WTC11 (cell line): ENCODE measurements around the gene KCTD21. TPM values are rescaled to one million over a fixed set of nuclear protein-coding genes. Genes with fewer than 3 reads are reported as not detected.

ENCODE experiments used
- ATAC-seq: fragments of 200-7000 bp; cut with Tn5 transposase; 2 replicates; pipeline ENCODE4 v1.10.0; 2021; ENCODE audit warnings: mild to moderate bottlenecking, moderate library complexity
- CTCF ChIA-PET: fragments of 300-600 bp; sonication (Branson Sonifier 250); formaldehyde crosslinking; loops from one replicate; lab custom pipeline; 2021; ENCODE audit warnings: antibody characterized with exemption; lab: Charles Lee
- POLR2A ChIA-PET: fragments of 350-600 bp; sonication (Branson Sonifier 250); formaldehyde crosslinking; loops from one replicate; lab custom pipeline; 2021; ENCODE audit warnings: antibody characterized with exemption; lab: Charles Lee
- DNase-seq: peaks from one replicate; pipeline ENCODE4 v3.0.0; 2021; ENCODE audit warnings: low spot score
- H3K27ac Mint-ChIP-seq: 2 replicates; pipeline ENCODE4 v1.8.0; 2021; ENCODE audit warnings: mixed read lengths
- H3K27me3 Mint-ChIP-seq: 2 replicates; pipeline ENCODE4 v1.8.0; 2021; ENCODE audit warnings: low read depth, mild to moderate bottlenecking, moderate library complexity, mixed read lengths
- H3K36me3 Mint-ChIP-seq: 2 replicates; pipeline ENCODE4 v1.8.0; 2021; ENCODE audit warnings: mixed read lengths
- H3K4me1 Mint-ChIP-seq: 2 replicates; pipeline ENCODE4 v1.8.0; 2022; ENCODE audit warnings: mixed read lengths
- H3K4me3 Mint-ChIP-seq: 2 replicates; pipeline ENCODE4 v1.8.0; 2021; ENCODE audit warnings: mild to moderate bottlenecking, moderate library complexity, mixed read lengths
- H3K9me3 Mint-ChIP-seq: 2 replicates; pipeline ENCODE4 v1.8.0; 2021; ENCODE audit warnings: mixed read lengths
- EMX1 ChIP-seq: fragments of 250-450 bp; sonication (Bioruptor Pico); IDR thresholded peaks from 2 replicates; pipeline ENCODE4 v1.8.0; 2021; ENCODE audit warnings: mild to moderate bottlenecking
- FOXK1 ChIP-seq: sonication (generic); formaldehyde crosslinking; IDR thresholded peaks from 2 replicates; pipeline ENCODE4 v1.8.0; 2022; ENCODE audit warnings: mild to moderate bottlenecking, moderate library complexity, missing genetic modification reagents
- GTF2I ChIP-seq: fragments of 250-450 bp; sonication (Bioruptor Pico); conservative IDR thresholded peaks from 2 replicates; pipeline ENCODE4 v1.4.0; 2021; ENCODE audit warnings: mild to moderate bottlenecking
- JUN ChIP-seq: sonication (generic); formaldehyde crosslinking; IDR thresholded peaks from 2 replicates; pipeline ENCODE4 v1.8.0; 2023; ENCODE audit warnings: mild to moderate bottlenecking, missing genetic modification reagents
- SMAD4 ChIP-seq: sonication (generic); formaldehyde crosslinking; IDR thresholded peaks from 2 replicates; pipeline ENCODE4 v1.8.0; 2022; ENCODE audit warnings: mild to moderate bottlenecking, missing genetic modification reagents
- TCF7 ChIP-seq: sonication (generic); formaldehyde crosslinking; IDR thresholded peaks from 2 replicates; pipeline ENCODE4 v1.8.0; 2022; ENCODE audit warnings: mild to moderate bottlenecking, low read depth, missing genetic modification reagents, moderate library complexity
- TEAD1 ChIP-seq: sonication (generic); formaldehyde crosslinking; IDR thresholded peaks from 2 replicates; pipeline ENCODE4 v1.8.0; 2022; ENCODE audit warnings: mild to moderate bottlenecking, missing genetic modification reagents
- ZNF232 ChIP-seq: sonication (generic); formaldehyde crosslinking; IDR thresholded peaks from 2 replicates; pipeline ENCODE4 v1.8.0; 2022; ENCODE audit warnings: mild to moderate bottlenecking, missing genetic modification reagents
- ZNF263 ChIP-seq: sonication (generic); formaldehyde crosslinking; IDR thresholded peaks from 2 replicates; pipeline ENCODE4 v1.8.1; 2022; ENCODE audit warnings: low read depth, mild to moderate bottlenecking, moderate library complexity, missing genetic modification reagents
- total RNA-seq: library from RNA; stranded (reverse); gene quantifications from 3 replicates; pipeline ENCODE4 v1.2.3, GENCODE V29; 2021
- TF ChIP-seq, protein P1 (sequence below): sonication (generic); formaldehyde crosslinking; IDR thresholded peaks from 2 replicates; pipeline ENCODE4 v1.8.0; 2022; ENCODE audit warnings: missing genetic modification reagents
- TF ChIP-seq, protein P2 (sequence below): sonication (generic); formaldehyde crosslinking; IDR thresholded peaks from 2 replicates; pipeline ENCODE4 v1.8.1; 2023; ENCODE audit warnings: mild to moderate bottlenecking, missing genetic modification reagents, moderate library complexity
- TF ChIP-seq, protein P3 (sequence below): sonication (generic); formaldehyde crosslinking; IDR thresholded peaks from 2 replicates; pipeline ENCODE4 v1.8.1; 2023; ENCODE audit warnings: mild to moderate bottlenecking, moderate library complexity, missing genetic modification reagents
- TF ChIP-seq, protein P4 (sequence below): sonication (generic); formaldehyde crosslinking; IDR thresholded peaks from 2 replicates; pipeline ENCODE4 v1.8.1; 2022; ENCODE audit warnings: mild to moderate bottlenecking, missing genetic modification reagents, moderate library complexity, borderline replicate concordance

Gene KCTD21
- total RNA-seq, 1 experiment from 2014 or later, result 2.8 TPM

DNA sequence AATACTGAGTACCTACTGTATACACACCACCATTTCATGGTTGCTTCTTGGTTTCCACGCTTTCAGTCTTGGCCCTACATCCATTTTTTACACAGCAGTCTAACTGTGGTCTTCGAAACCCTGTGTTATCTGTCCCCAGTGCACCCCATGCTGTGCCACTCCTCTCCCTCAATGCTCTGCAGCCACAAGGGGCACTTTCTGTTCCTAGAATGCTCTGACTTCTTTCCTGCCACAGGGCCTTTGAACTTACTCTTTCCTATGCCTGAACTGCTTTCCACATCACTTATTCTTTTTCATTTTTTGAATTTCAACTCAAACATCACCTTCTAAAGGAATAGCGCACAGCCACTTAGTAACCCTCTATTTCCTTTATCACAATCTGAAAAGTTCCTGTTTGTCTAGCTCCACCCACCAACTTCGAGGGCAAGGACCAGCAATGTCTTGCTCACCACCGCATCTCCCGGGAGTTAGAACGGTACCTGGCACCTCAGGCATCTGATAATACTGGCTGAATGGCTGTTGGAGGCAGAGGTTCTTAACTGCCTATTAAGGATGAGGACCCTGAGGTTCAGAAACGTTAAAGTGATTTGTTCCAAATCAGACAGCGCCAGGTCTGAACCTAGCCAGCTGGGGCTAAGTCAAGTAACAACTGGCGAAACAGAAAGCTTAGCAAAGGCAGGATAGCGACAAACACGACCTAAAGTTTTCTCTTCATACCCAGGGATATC lies 49.6 kb downstream of the KCTD21 start:
- Mint-ChIP-seq H3K4me1 (peaks cover 17% of the 10 kb centered on the region), H3K36me3 (peaks cover 43% of the 10 kb centered on the region), H3K27ac (peak overlapping the region; percentile 65), H3K27me3 (no peaks in the 10 kb centered on the region; the same call in 1 of the 2 replicates), H3K9me3 (peaks cover 3% of the 10 kb centered on the region; the same call in 1 of the 2 replicates), H3K4me3 (peak overlapping the region; percentile 88)
- ChIA-PET POLR2A (interaction anchor here (0.6 to 1.6 kb wide), 6 partner anchors 22 to 237 kb away, joined by 3 to 9 read pairs (median 3); partner anchors contain the start of genes INTS4, KCTD21 and USP35), CTCF (interaction anchor here (0.5 to 1.5 kb wide), 5 partner anchors 49 to 665 kb away, joined by 3 to 6 read pairs (median 3); partner anchors contain the start of gene KCTD21)
- no peak for DNase-seq
- TF ChIP-seq, protein P1, sequence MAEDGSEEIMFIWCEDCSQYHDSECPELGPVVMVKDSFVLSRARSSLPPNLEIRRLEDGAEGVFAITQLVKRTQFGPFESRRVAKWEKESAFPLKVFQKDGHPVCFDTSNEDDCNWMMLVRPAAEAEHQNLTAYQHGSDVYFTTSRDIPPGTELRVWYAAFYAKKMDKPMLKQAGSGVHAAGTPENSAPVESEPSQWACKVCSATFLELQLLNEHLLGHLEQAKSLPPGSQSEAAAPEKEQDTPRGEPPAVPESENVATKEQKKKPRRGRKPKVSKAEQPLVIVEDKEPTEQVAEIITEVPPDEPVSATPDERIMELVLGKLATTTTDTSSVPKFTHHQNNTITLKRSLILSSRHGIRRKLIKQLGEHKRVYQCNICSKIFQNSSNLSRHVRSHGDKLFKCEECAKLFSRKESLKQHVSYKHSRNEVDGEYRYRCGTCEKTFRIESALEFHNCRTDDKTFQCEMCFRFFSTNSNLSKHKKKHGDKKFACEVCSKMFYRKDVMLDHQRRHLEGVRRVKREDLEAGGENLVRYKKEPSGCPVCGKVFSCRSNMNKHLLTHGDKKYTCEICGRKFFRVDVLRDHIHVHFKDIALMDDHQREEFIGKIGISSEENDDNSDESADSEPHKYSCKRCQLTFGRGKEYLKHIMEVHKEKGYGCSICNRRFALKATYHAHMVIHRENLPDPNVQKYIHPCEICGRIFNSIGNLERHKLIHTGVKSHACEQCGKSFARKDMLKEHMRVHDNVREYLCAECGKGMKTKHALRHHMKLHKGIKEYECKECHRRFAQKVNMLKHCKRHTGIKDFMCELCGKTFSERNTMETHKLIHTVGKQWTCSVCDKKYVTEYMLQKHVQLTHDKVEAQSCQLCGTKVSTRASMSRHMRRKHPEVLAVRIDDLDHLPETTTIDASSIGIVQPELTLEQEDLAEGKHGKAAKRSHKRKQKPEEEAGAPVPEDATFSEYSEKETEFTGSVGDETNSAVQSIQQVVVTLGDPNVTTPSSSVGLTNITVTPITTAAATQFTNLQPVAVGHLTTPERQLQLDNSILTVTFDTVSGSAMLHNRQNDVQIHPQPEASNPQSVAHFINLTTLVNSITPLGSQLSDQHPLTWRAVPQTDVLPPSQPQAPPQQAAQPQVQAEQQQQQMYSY, result no peak
- TF ChIP-seq FOXK1 (CRISPR knock-in tag) (no peak), GTF2I (peak; percentile 98), EMX1 (peak; percentile 45; the same call in 1 of the 2 replicates)
- ATAC-seq, result peak; percentile 34

DNA sequence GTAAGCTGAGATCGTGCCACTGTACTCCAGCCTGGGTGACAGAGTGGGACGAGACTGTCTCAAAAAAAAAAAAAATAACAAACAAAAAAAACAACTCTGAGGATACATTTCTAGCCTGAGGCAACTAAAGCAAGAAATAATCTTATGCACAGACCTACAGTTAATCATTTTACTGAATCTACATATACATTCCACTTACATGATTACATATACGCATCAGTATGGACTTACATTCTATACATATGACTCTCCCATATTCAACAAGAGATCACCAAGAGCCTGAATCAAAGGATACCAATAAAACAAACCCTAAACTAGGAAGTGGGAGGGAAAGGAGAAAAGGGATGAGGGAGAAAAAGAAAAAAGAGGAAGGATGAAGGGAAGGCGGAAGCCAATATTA lies 50.1 kb downstream of the KCTD21 start:
- TF ChIP-seq ZNF232 (CRISPR knock-in tag), result 0 out of 2 replicates have a peak, but pooled peaks have one; percentile 26
- no peak for TF ChIP-seq TEAD1 (CRISPR knock-in tag)
- Mint-ChIP-seq H3K4me1 (peaks cover 17% of the 10 kb centered on the region), H3K27me3 (no peaks in the 10 kb centered on the region; the same call in 1 of the 2 replicates), H3K27ac (no peak overlapping the region), H3K36me3 (peaks cover 41% of the 10 kb centered on the region), H3K9me3 (peaks cover 3% of the 10 kb centered on the region; the same call in 1 of the 2 replicates), H3K4me3 (peak overlapping the region; percentile 88)
- POLR2A ChIA-PET, result interaction anchor here (1.6 kb wide), 1 partner anchor 144 kb away, joined by 6 read pairs; the partner anchor contains the start of gene INTS4
- ATAC-seq, result no peak
- no peak for DNase-seq
- CTCF ChIA-PET, result no interaction called here

DNA sequence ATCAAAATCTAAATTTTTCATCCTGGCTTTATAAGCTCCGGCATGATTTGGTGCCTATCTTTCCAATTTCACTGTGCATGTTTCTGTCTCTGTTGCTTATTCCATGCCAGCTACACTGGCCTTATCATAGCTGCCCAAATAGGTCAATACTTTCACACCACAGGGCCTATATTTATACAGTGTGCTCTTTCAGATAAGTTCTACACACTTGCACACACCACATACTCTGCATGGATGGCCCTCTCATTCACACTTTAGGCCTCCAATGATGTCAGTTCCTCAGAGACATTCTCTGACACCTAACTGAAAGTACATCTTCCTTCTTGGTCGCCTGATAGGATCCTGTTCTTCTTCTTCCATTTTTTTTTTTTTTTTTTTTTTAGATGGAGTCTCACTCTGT lies 56.0 kb downstream of the KCTD21 start:
- TF ChIP-seq FOXK1 (CRISPR knock-in tag) (no peak), ZNF263 (CRISPR knock-in tag) (no peak), TCF7 (CRISPR knock-in tag) (no peak), JUN (CRISPR knock-in tag) (no peak)
- TF ChIP-seq, protein P2, sequence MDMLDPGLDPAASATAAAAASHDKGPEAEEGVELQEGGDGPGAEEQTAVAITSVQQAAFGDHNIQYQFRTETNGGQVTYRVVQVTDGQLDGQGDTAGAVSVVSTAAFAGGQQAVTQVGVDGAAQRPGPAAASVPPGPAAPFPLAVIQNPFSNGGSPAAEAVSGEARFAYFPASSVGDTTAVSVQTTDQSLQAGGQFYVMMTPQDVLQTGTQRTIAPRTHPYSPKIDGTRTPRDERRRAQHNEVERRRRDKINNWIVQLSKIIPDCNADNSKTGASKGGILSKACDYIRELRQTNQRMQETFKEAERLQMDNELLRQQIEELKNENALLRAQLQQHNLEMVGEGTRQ (CRISPR knock-in tag), result no peak

DNA sequence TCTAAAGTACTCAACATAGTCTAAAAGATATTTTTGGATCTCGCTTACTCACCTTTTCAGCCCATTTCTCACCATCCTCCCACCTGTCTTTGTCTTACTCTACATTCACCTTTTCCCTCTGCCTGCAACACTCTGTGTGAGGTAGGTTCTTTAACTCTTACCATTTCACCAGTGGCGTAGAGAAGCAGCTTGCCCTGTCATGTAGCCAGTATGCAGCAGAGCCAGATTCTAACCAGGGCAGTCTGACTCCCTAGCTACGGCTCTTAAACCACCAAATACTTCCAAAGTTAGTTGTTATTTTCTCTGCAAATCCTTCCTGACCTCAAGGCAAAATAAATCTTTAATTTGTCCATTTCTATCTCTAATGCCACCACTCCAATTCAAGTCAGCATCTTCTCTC lies 56.5 kb downstream of the KCTD21 start:
- peaks cover 12% of the 10 kb centered on the region for H3K36me3 Mint-ChIP-seq
- H3K27ac Mint-ChIP-seq, result peak overlapping the region; percentile 26; the same call in 1 of the 2 replicates
- ATAC-seq, result no peak
- H3K4me3 Mint-ChIP-seq, result no peak overlapping the region
- DNase-seq, result no peak
- H3K27me3 Mint-ChIP-seq, result no peaks in the 10 kb centered on the region
- no peaks in the 10 kb centered on the region for H3K4me1 Mint-ChIP-seq
- POLR2A ChIA-PET, result interaction anchor here (0.6 kb wide), 1 partner anchor 67 kb away, joined by 6 read pairs; no protein-coding TSS in a partner anchor
- CTCF ChIA-PET, result no interaction called here
- no peaks in the 10 kb centered on the region for H3K9me3 Mint-ChIP-seq
- TF ChIP-seq, protein P1, result no peak
- TF ChIP-seq, protein P3, sequence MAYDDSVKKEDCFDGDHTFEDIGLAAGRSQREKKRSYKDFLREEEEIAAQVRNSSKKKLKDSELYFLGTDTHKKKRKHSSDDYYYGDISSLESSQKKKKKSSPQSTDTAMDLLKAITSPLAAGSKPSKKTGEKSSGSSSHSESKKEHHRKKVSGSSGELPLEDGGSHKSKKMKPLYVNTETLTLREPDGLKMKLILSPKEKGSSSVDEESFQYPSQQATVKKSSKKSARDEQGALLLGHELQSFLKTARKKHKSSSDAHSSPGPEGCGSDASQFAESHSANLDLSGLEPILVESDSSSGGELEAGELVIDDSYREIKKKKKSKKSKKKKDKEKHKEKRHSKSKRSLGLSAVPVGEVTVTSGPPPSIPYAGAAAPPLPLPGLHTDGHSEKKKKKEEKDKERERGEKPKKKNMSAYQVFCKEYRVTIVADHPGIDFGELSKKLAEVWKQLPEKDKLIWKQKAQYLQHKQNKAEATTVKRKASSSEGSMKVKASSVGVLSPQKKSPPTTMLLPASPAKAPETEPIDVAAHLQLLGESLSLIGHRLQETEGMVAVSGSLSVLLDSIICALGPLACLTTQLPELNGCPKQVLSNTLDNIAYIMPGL (CRISPR knock-in tag), result no peak
- TF ChIP-seq EMX1, result no peak
- TF ChIP-seq, protein P4, sequence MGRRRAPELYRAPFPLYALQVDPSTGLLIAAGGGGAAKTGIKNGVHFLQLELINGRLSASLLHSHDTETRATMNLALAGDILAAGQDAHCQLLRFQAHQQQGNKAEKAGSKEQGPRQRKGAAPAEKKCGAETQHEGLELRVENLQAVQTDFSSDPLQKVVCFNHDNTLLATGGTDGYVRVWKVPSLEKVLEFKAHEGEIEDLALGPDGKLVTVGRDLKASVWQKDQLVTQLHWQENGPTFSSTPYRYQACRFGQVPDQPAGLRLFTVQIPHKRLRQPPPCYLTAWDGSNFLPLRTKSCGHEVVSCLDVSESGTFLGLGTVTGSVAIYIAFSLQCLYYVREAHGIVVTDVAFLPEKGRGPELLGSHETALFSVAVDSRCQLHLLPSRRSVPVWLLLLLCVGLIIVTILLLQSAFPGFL (CRISPR knock-in tag), result no peak
- TF ChIP-seq SMAD4, result no peak

More for the DNA sequence above, 56.0 kb downstream of the KCTD21 start:
- H3K36me3 Mint-ChIP-seq, result peaks cover 17% of the 10 kb centered on the region
- H3K27me3 Mint-ChIP-seq, result no peaks in the 10 kb centered on the region
- POLR2A ChIA-PET, result interaction anchor here (0.7 kb wide), 1 partner anchor 121 kb away, joined by 4 read pairs; no protein-coding TSS in a partner anchor
- no peak for ATAC-seq
- DNase-seq, result no peak
- H3K4me1 Mint-ChIP-seq, result peaks cover under 1% of the 10 kb centered on the region; the same call in 1 of the 2 replicates
- H3K9me3 Mint-ChIP-seq, result no peaks in the 10 kb centered on the region
- CTCF ChIA-PET, result no interaction called here
- H3K4me3 Mint-ChIP-seq, result no peak overlapping the region
- H3K27ac Mint-ChIP-seq, result no peak overlapping the region
